GDM1 (cell line): Measurements from ENCODE around the gene GPN2.
A peak's percentile ranks its signal among the peaks of the same experiment; 100 is the strongest.

Experiments used
- DNase-seq: peaks from one replicate; lab custom pipeline; 2025; lab: John Stamatoyannopoulos, UW

The GPN2 gene

GRCh38 chr1:26831546-26832248, 58.4 kb downstream of the GPN2 start:
- DNase-seq = no peak

GRCh38 chr1:26831059-26831458, 59.0 kb downstream of the GPN2 start:
- no peak for DNase-seq

GRCh38 chr1:26829184-26829911, 60.7 kb downstream of the GPN2 start:
- no peak for DNase-seq

GRCh38 chr1:26828411-26828991, 61.6 kb downstream of the GPN2 start:
- no peak for DNase-seq

- no peak for DNase-seq
These were observed 62.4 kb downstream of the GPN2 start for GRCh38 chr1:26827663-26828062.

GRCh38 chr1:26827106-26827604, 62.9 kb downstream of the GPN2 start:
- no peak for DNase-seq

- DNase-seq = peak; percentile 46
These were observed 63.6 kb downstream of the GPN2 start, which contains the start of gene ZDHHC18 for GRCh38 chr1:26826261-26827105. TSS of gene ZDHHC18 (plus strand) at chr1:26826688. CDS start at chr1:26826805, 117 bp downstream.
